ENCODE results near the gene SLC27A4. TPM values are rescaled to one million over a fixed set of nuclear protein-coding genes. Genes with fewer than 3 reads are reported as not detected.

The SLC27A4 gene
- total and polyA plus RNA-seq, 2 of the 13 experiments (the other 11 are each of a cell fraction or from before 2014, with no cell fraction given), result 10.6 to 18.8 TPM

- ChIA-PET CTCF (ENCODE audit: low intra/inter-chr PET ratio, low total read pairs) (no interaction called here), POLR2A (no interaction called here)
- Histone ChIP-seq H3K79me2 (ENCODE audit: insufficient read depth, low read length) (no peaks in the 10 kb centered on the region), H3K4me2 (ENCODE audit: low read depth, low read length) (no peak overlapping the region), H3K9me3 (ENCODE audit: low read length) (no peaks in the 10 kb centered on the region), H3K9ac (ENCODE audit: insufficient read depth, low read depth, low read length) (no peak overlapping the region), H3K27ac (ENCODE audit: extremely low read length, insufficient read depth, low read length) (no peak overlapping the region), H3K27me3 (ENCODE audit: control insufficient read depth in 1 of 2, insufficient read depth in 2 of 2, low read length in 2 of 2) (no peaks in the 10 kb centered on the region), H3K4me3 (replicated peaks in 1 of 3; ENCODE audit: insufficient read depth in 1 of 3, low read depth in 2 of 3, low read length in 3 of 3) (no peak overlapping the region), H4K20me1 (ENCODE audit: insufficient read depth, low read length) (no peaks in the 10 kb centered on the region), H3K36me3 (replicated peaks in 1 of 2; ENCODE audit: control insufficient read depth in 1 of 2, insufficient read depth in 2 of 2, low read length in 2 of 2) (peaks cover 17 to 54% of the 10 kb centered on the region in 2 experiments), H3K4me1 (ENCODE audit: insufficient read depth, low read length) (peaks cover 9% of the 10 kb centered on the region), H2AFZ (ENCODE audit: low read length) (no peak overlapping the region)
- intact Hi-C loops (cut with micrococcal nuclease; ENCODE audit: unreplicated experiment), result no loop called here
- BruUV-seq (replicated peaks), result no TSS peak
- in situ Hi-C loops (cut with HindIII; ENCODE audit: extremely low pct_ligation_motif_present, low pct_unique_long_range_greater_than_20kb), result no loop called here
- 93% methylated on average over 5 of the region's 13 CpGs for WGBS (ENCODE audit: low lambda C conversion rate)
- TF ChIP-seq HIVEP1 (CRISPR knock-in tag; IDR thresholded peaks at IDR 0.05) (no peak), ZBTB49 (CRISPR knock-in tag; IDR thresholded peaks at IDR 0.05; ENCODE audit: borderline replicate concordance) (no peak), TBL1XR1 (IDR thresholded peaks at IDR 0.05; ENCODE audit: borderline replicate concordance, low read length, partially characterized antibody) (no peak), CSRNP1 (CRISPR knock-in tag; IDR thresholded peaks at IDR 0.05) (no peak), ZNF574 (CRISPR knock-in tag; IDR thresholded peaks at IDR 0.05) (no peak)
- DNase-seq (ENCODE audit: low spot score), result no peak
- no peak for FAIRE-seq
- no peak for ATAC-seq
These were observed 49.2 kb downstream of the SLC27A4 start for GRCh38 chr9:128389395-128390149.
